Measurements from ENCODE around the gene SLC2A4RG. TPM values are rescaled to one million over a fixed set of nuclear protein-coding genes. Genes with fewer than 3 reads are reported as not detected.

Gene SLC2A4RG
- total and polyA plus RNA-seq, 2 donors (not counting 3 experiments of a cell fraction or from before 2014, with no cell fraction given) = 41.7 to 69.4 TPM

DNA sequence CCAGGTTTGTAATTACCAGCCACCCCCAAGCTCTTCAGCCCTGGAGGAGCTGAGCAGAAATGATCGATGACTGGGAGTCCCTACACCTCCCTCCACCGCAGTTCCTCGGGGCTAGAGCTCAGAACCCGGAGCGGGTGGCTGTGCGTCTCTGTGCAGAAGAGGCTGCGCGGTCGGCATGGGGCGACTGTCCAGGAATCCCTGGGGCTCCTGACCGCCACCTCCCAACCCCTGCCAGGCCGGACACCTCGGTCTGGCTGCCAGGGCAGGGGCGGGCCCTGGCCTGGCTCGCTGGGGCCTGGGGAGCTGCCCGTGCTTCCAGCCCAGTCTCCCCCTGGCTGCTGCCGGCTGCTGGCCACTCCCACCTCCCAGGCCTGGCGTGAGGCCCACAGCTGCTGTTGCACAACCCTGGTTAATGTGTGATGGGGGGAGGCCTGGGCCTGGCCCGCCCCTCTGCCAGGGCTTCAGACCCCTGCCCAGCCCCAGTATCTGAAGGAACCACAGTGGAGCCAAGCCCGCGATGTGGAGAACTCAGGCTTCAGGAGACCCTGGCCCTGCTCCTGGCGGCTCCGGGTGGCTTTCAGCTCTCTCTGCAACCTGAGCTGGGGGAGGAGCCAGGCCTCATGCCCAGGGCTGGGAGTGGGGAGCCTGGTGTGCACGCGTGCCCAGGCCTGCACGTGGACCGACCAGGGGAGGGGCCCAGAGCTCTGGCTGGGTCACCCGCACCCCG, 1.2 kb downstream of the SLC2A4RG start:
- no peaks in the 10 kb centered on the region for H3K79me2 ChIP-seq (ENCODE audit: control insufficient read depth, insufficient read depth, low read length)
- dilution Hi-C loops (cut with MboI; ENCODE audit: extremely low pct_ligation_motif_present, low sequenced_read_pairs) (no loop called here), intact Hi-C loops (cut with micrococcal nuclease) (loop anchor here (1.0 to 2.0 kb wide), 2 partner anchors 34 to 113 kb away; partner anchors contain the start of genes ARFRP1 and GMEB2)
- peak overlapping the region; percentile 40 for H2AFZ ChIP-seq (ENCODE audit: low read depth, low read length)
- no peaks in the 10 kb centered on the region for H3K27me3 ChIP-seq (ENCODE audit: control insufficient read depth in 2 of 2, insufficient read depth in 2 of 2, low read length in 2 of 2)
- FAIRE-seq (peak; percentile 78), DNase-seq (ENCODE audit: low read depth, low spot score) (peak; percentile 86)
- H3K36me3 ChIP-seq (ENCODE audit: control insufficient read depth in 2 of 2, extremely low read depth in 1 of 2, insufficient read depth in 2 of 2, low read length in 2 of 2) = peaks cover 0 to 22% of the 10 kb centered on the region in 2 experiments
- H3K4me1 ChIP-seq (ENCODE audit: control insufficient read depth, extremely low read depth, insufficient read depth, low read length) = peaks cover 9% of the 10 kb centered on the region
- TF ChIP-seq, protein P1, sequence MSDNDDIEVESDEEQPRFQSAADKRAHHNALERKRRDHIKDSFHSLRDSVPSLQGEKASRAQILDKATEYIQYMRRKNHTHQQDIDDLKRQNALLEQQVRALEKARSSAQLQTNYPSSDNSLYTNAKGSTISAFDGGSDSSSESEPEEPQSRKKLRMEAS (IDR thresholded peaks at IDR 0.05; ENCODE audit: insufficient read depth, insufficient read length) = no peak
- TF ChIP-seq POLR2A (IDR thresholded peaks at IDR 0.05; ENCODE audit: low read depth, low read length) = no peak
- TF ChIP-seq GATA2 (IDR thresholded peaks at IDR 0.05; ENCODE audit: insufficient read depth, insufficient read length, low read depth, low read length) = no peak
- TF ChIP-seq EZH2 (IDR thresholded peaks at IDR 0.05; ENCODE audit: borderline replicate concordance, low read depth, low read length, severe bottlenecking) = no peak
- TF ChIP-seq POLR2AphosphoS5 (IDR thresholded peaks at IDR 0.05; ENCODE audit: insufficient read depth, low read depth, low read length) = peak; percentile 23
- TF ChIP-seq, protein P2, sequence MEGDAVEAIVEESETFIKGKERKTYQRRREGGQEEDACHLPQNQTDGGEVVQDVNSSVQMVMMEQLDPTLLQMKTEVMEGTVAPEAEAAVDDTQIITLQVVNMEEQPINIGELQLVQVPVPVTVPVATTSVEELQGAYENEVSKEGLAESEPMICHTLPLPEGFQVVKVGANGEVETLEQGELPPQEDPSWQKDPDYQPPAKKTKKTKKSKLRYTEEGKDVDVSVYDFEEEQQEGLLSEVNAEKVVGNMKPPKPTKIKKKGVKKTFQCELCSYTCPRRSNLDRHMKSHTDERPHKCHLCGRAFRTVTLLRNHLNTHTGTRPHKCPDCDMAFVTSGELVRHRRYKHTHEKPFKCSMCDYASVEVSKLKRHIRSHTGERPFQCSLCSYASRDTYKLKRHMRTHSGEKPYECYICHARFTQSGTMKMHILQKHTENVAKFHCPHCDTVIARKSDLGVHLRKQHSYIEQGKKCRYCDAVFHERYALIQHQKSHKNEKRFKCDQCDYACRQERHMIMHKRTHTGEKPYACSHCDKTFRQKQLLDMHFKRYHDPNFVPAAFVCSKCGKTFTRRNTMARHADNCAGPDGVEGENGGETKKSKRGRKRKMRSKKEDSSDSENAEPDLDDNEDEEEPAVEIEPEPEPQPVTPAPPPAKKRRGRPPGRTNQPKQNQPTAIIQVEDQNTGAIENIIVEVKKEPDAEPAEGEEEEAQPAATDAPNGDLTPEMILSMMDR (IDR thresholded peaks at IDR 0.05; ENCODE audit: extremely low read depth in 1 of 2, insufficient read depth in 1 of 2, low read depth in 1 of 2, low read length in 2 of 2) = peak; percentile 8 to 29
- no peak for TF ChIP-seq MYC (IDR thresholded peaks at IDR 0.05; ENCODE audit: low read depth, low read length)
- no peak for TF ChIP-seq JUN (IDR thresholded peaks at IDR 0.05; ENCODE audit: borderline replicate concordance, insufficient read depth, insufficient read length, low read depth)
- TF ChIP-seq FOS (IDR thresholded peaks at IDR 0.05; ENCODE audit: borderline replicate concordance, insufficient read depth, low read length) = no peak
- H4K20me1 ChIP-seq (replicated peaks; ENCODE audit: control insufficient read depth, extremely low read depth, insufficient read depth, low read length) = no peaks in the 10 kb centered on the region
- H3K9me3 ChIP-seq (replicated peaks; ENCODE audit: control insufficient read depth, insufficient read depth, low read length) = no peaks in the 10 kb centered on the region
- no peak overlapping the region for H3K27ac ChIP-seq (ENCODE audit: insufficient read depth, low read depth, low read length)
- peak overlapping the region; percentile 41 to 72 (median 52) for H3K4me3 ChIP-seq (replicated peaks in 1 of 3; ENCODE audit: insufficient read depth in 1 of 3, low read depth in 1 of 3, low read length in 3 of 3)
- peak overlapping the region; percentile 76 for H3K4me2 ChIP-seq (ENCODE audit: insufficient read depth, low read length)
- CTCF ChIA-PET = interaction anchor here (0.7 to 2.0 kb wide), 14 partner anchors 34 to 298 kb away, joined by 3 to 12 read pairs (median 4); partner anchors contain the start of genes ARFRP1, RTEL1, TNFRSF6B and TPD52L2
- BruUV-seq (replicated peaks) = no TSS peak
- peak overlapping the region; percentile 61 for H3K9ac ChIP-seq (replicated peaks; ENCODE audit: extremely low read depth, insufficient read depth, low read length)
- H3K9me1 ChIP-seq (replicated peaks; ENCODE audit: control insufficient read depth, extremely low read depth, insufficient read depth, low read length) = no peaks in the 10 kb centered on the region
- POLR2A ChIA-PET = no interaction called here
